ENCODE results near the gene FA2H. TPM values are rescaled to one million over a fixed set of nuclear protein-coding genes. Genes with fewer than 3 reads are reported as not detected.
"Not testable (repeated sequence)": the region's sequence is repeated elsewhere in the genome, so short reads cannot be mapped to it uniquely, and the experiment has no call there.

FA2H gene
- total RNA-seq, 2 experiments from 2014 or later: not detected

DNA sequence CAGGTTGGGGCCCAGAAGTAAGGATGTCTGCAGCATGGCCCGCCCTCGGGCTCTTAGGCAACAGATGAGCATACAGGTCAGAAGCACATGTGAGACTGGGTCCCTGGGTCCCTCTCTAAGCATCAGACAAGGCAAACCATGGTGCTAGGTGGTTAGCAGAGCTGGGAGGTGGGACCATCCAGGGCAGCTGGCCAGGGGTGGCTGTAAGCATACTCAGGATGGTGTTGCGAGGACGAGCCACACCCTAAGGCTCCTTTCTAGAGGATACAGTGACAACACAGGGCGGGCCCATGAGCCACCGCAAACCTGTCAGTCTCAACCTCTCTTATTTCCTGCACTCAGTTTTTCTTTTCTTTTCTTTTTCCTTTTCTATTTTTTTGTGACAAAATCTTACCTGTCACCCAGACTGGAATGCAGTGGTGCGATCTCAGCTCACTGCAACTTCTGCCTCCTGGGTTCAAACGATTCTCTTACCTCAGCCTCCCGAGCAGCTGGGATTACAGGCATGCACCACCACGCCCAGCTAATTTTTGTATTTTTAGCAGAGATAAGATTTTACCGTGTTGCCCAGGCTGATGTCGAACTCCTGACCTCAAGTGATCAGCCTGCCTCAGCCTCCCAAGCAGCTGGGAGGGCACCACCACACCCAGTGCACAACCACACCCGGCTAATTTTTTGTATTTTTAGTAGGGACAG lies 3.6 kb downstream of the FA2H start:
- DNase-seq (no peak), ATAC-seq (no peak)
- H3K4me1 Mint-ChIP-seq (ENCODE audit: low read depth): peaks cover 6% of the 10 kb centered on the region
- H3K4me3 Mint-ChIP-seq: no peak overlapping the region
- H3K9me3 Mint-ChIP-seq: no peaks in the 10 kb centered on the region
- no peak for TF ChIP-seq CTCF (IDR thresholded peaks at IDR 0.05)
- CTCF ChIA-PET: interaction anchor here (1.2 to 1.4 kb wide), 2 partner anchors 92 kb away, joined by 3 to 6 read pairs; no protein-coding TSS in a partner anchor
- POLR2A ChIA-PET: no interaction called here
- intact Hi-C loops (cut with micrococcal nuclease): no loop called here
- H3K27ac Mint-ChIP-seq: no peak overlapping the region
- H3K36me3 Mint-ChIP-seq (ENCODE audit: low read depth): no peaks in the 10 kb centered on the region
- H3K27me3 Mint-ChIP-seq: peaks cover 26% of the 10 kb centered on the region

DNA sequence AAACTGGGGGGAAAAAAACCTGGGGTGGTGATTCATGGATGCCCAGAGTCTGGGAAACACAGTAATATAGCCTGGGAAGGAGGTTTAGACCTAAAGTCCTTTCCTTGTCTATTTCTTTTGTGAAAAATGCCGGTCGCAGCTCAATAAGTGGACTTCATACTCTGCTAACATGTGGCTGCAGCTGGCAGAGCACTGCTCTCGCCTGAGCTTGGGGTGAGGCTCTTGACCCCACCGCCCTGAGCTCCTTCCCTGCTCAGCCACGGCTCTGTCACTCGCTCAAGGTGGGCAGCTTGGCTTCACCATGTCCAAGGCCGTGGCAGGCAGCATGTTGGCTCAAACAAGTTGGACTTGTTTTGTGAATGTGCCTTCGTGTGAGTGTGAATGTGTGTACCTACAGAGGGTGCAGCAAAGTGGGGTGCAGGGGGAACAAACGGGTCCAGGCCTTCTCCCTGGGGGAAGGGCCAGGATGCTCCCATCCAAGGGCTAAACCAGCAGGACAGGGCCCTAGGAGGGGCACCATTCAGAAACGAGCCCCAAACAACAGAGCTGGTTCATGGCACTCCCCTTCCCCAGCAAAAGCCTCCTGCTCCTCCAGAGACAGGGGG lies 4.9 kb downstream of the FA2H start:
- ATAC-seq (no peak), DNase-seq (no peak)
- no peaks in the 10 kb centered on the region for H3K36me3 Mint-ChIP-seq (ENCODE audit: low read depth)
- no peak overlapping the region for H3K27ac Mint-ChIP-seq
- no peaks in the 10 kb centered on the region for H3K9me3 Mint-ChIP-seq
- intact Hi-C loops (cut with micrococcal nuclease): no loop called here
- peaks cover 17% of the 10 kb centered on the region for H3K27me3 Mint-ChIP-seq
- POLR2A ChIA-PET: no interaction called here
- no peak overlapping the region for H3K4me3 Mint-ChIP-seq
- TF ChIP-seq CTCF (IDR thresholded peaks at IDR 0.05): no peak
- H3K4me1 Mint-ChIP-seq (ENCODE audit: low read depth): no peaks in the 10 kb centered on the region
- CTCF ChIA-PET: interaction anchor here (1.4 kb wide), 1 partner anchor 93 kb away, joined by 6 read pairs; no protein-coding TSS in a partner anchor

DNA sequence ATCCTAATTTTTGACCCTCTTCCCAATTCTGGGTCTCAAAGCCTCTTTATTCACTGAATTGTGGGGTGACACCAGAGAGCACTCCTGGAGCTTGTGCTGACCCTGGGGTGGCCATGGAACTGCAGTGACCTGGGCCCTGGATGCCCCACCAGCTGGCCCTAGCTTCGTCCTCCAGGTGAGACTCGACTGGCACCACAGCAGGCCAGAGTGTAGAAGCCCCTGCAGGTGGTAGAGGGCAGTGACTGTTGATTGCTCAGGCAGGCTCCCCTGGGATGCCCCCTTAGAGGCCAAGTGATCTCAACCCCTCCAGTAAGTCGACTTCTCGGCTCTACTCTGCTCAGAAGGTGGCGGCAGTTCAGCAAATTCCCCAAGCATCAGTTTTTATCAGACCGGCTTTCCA lies 6.4 kb downstream of the FA2H start:
- CTCF ChIA-PET: no interaction called here

GRCh38 chr16:74767749-74768148 lies 6.9 kb downstream of the FA2H start:
- TF ChIP-seq CTCF (IDR thresholded peaks at IDR 0.05): no peak

More for the DNA sequence above, 6.4 kb downstream of the FA2H start:
- Mint-ChIP-seq H3K4me1 (ENCODE audit: low read depth) (no peaks in the 10 kb centered on the region), H3K27me3 (peaks cover 12% of the 10 kb centered on the region), H3K9me3 (no peaks in the 10 kb centered on the region), H3K27ac (no peak overlapping the region), H3K36me3 (ENCODE audit: low read depth) (no peaks in the 10 kb centered on the region), H3K4me3 (no peak overlapping the region)
- DNase-seq: no peak
- POLR2A ChIA-PET: no interaction called here
- no peak for TF ChIP-seq CTCF (IDR thresholded peaks at IDR 0.05)
- no peak for ATAC-seq
- intact Hi-C loops (cut with micrococcal nuclease): no loop called here

DNA sequence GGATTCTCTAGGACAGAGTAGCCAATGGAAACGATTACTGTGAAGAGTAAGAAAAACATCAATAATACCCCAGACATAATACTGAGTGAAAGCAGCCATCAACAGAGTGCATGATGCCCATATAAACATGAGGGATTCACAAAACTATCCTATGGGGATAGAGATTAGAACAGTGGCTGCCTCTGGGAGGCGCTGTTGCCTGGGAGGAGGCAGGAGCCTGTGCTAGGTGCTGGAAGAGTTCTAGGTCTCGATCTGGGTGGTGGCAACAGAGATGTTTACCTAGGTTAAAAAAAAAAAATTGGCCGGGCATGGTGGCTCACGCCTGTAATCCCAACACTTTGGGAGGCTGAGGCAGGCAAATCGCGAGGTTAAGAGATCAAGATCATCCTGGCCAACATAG lies 7.9 kb downstream of the FA2H start:
- no peaks in the 10 kb centered on the region for H3K4me1 Mint-ChIP-seq (ENCODE audit: low read depth)
- H3K27me3 Mint-ChIP-seq: peaks cover 5% of the 10 kb centered on the region
- ATAC-seq (no peak), DNase-seq (no peak)
- no peaks in the 10 kb centered on the region for H3K9me3 Mint-ChIP-seq
- no peak overlapping the region for H3K27ac Mint-ChIP-seq
- intact Hi-C loops (cut with micrococcal nuclease): no loop called here
- no peak overlapping the region for H3K4me3 Mint-ChIP-seq
- TF ChIP-seq CTCF (IDR thresholded peaks at IDR 0.05): no peak
- no peaks in the 10 kb centered on the region for H3K36me3 Mint-ChIP-seq (ENCODE audit: low read depth)
- ChIA-PET POLR2A (no interaction called here), CTCF (no interaction called here)

More at GRCh38 chr16:74767749-74768148, 6.9 kb downstream of the FA2H start:
- Mint-ChIP-seq H3K4me1 (ENCODE audit: low read depth) (no peaks in the 10 kb centered on the region), H3K27ac (no peak overlapping the region), H3K36me3 (ENCODE audit: low read depth) (no peaks in the 10 kb centered on the region), H3K4me3 (no peak overlapping the region), H3K9me3 (no peaks in the 10 kb centered on the region), H3K27me3 (peaks cover 10% of the 10 kb centered on the region)
- CTCF ChIA-PET: no interaction called here
- intact Hi-C loops (cut with micrococcal nuclease): no loop called here
- DNase-seq (no peak), ATAC-seq (no peak)
- POLR2A ChIA-PET: no interaction called here

DNA sequence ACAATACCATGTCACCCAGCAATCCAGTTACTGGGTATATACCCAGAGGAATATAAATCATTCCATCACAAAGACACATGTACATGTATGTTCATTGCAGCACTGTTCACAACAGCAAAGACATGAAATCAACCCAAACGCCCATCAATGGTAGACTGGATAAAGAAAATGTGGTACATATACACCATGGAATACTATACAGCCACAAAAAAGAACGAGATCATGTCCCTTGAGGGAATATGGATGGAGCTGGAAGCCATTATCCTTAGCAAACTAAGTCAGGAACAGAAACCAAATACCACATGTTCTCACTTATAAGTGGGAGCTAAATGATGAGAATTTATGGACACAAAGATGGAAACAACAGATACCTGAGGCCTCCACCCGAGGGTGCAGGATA lies 10.4 kb downstream of the FA2H start:
- H3K36me3 Mint-ChIP-seq (ENCODE audit: low read depth); POLR2A ChIA-PET; H3K27me3 Mint-ChIP-seq; H3K9me3 Mint-ChIP-seq; H3K4me1 Mint-ChIP-seq (ENCODE audit: low read depth); ATAC-seq; DNase-seq; intact Hi-C loops (cut with micrococcal nuclease); H3K27ac Mint-ChIP-seq; H3K4me3 Mint-ChIP-seq: not testable (repeated sequence)
- CTCF ChIA-PET: interaction anchor here (1.0 kb wide), 2 partner anchors 84 to 99 kb away, joined by 3 read pairs; no protein-coding TSS in a partner anchor

Measured in activated CD8-positive, alpha-beta T cell treated with anti-CD3 and anti-CD28 coated beads for 36 hours (primary cell).